ENCODE results near the gene DARS1. TPM values are rescaled to one million over a fixed set of nuclear protein-coding genes. Genes with fewer than 3 reads are reported as not detected.

DARS1 gene
- total and polyA plus RNA-seq, 5 donors from 2014 or later: 51.8 to 144 (median 128) TPM

- DNase-seq (no peak), ATAC-seq (ENCODE audit: low read depth in 2 of 2) (no peak)
- Histone ChIP-seq H3K36me3 (ENCODE audit: control insufficient read depth, insufficient read depth, low read length) (peaks cover 7% of the 10 kb centered on the region), H3K4me3 (ENCODE audit: low read depth, low read length) (peak overlapping the region; percentile 45), H3K4me1 (ENCODE audit: control insufficient read depth, insufficient read depth, low read length, poor library complexity, severe bottlenecking) (peaks cover 39% of the 10 kb centered on the region), H3K9me3 (ENCODE audit: control insufficient read depth in 2 of 2, low read length in 2 of 2) (no peaks in the 10 kb centered on the region), H3K27me3 (ENCODE audit: control insufficient read depth, insufficient read depth, low read length) (no peaks in the 10 kb centered on the region), H3K27ac (ENCODE audit: insufficient read depth, low read length, poor library complexity, severe bottlenecking) (peak overlapping the region; percentile 91)
- Mint-ChIP-seq H3K4me3 (peak overlapping the region in 1 of 4 donors; percentile 76), H3K36me3 (peaks cover 35% of the 10 kb centered on the region), H3K27ac (peak overlapping the region; percentile 28 to 96 (median 72)), H3K27me3 (no peaks in the 10 kb centered on the region), H3K4me1 (peaks cover 52 to 73% (median 60%) of the 10 kb centered on the region in 4 donors), H3K9me3 (peaks cover 0 to 4% (median 0%) of the 10 kb centered on the region in 7 donors)
These were observed 35.8 kb downstream of the DARS1 start for GRCh38 chr2:135949451-135950234.

DNA sequence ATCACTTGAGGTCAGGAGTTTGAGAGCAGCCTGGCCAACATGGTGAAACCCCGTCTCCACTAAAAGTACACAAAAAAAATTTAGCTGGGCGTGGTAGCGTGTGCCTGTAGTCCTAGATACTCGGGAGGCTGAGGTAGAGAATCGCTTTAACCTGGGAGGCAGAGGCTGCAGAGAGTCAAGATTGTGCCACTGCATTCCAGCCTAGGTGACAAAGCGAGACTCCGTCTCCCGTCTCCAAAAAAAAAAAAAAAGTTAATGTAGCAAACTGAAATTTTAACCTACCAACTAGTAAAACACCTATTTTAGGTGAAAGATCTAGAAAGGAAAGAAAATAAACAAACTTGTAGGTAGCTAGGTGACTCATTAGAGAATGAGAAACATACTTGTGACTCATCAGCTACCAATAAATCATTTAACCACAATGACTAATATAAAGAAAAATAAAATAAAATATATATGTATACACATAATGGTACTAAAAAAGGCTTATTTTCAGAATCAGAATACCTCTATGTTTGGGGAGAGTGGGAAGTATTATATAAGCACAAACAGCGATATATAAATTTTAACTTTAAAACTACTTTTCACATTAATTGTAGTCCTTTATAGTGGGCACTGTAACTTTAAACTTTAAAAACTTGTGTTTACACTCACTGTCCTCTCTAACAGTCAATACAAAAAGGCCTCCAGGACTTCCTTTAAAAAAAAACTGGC, 36.6 kb downstream of the DARS1 start:
- H3K4me3 Mint-ChIP-seq: peak overlapping the region; percentile 76 to 80 (median 76)
- DNase-seq (peak; percentile 43 to 66 (median 65)), ATAC-seq (ENCODE audit: low read depth in 2 of 2) (peak; percentile 73 to 84)
- H3K27me3 Mint-ChIP-seq: no peaks in the 10 kb centered on the region
- Histone ChIP-seq H3K4me3 (ENCODE audit: low read depth, low read length) (peak overlapping the region; percentile 45), H3K9me3 (ENCODE audit: control insufficient read depth in 2 of 2, low read length in 2 of 2) (no peaks in the 10 kb centered on the region), H3K36me3 (ENCODE audit: control insufficient read depth, insufficient read depth, low read length) (peaks cover 7% of the 10 kb centered on the region), H3K4me1 (ENCODE audit: control insufficient read depth, insufficient read depth, low read length, poor library complexity, severe bottlenecking) (peaks cover 32% of the 10 kb centered on the region), H3K27me3 (ENCODE audit: control insufficient read depth, insufficient read depth, low read length) (no peaks in the 10 kb centered on the region), H3K27ac (ENCODE audit: insufficient read depth, low read length, poor library complexity, severe bottlenecking) (peak overlapping the region; percentile 91)
- peaks cover 0 to 4% (median 0%) of the 10 kb centered on the region in 7 donors for H3K9me3 Mint-ChIP-seq
- peaks cover 35% of the 10 kb centered on the region for H3K36me3 Mint-ChIP-seq
- peak overlapping the region; percentile 94 to 96 (median 96) for H3K27ac Mint-ChIP-seq
- H3K4me1 Mint-ChIP-seq: peaks cover 44 to 69% (median 58%) of the 10 kb centered on the region in 4 donors

DNA sequence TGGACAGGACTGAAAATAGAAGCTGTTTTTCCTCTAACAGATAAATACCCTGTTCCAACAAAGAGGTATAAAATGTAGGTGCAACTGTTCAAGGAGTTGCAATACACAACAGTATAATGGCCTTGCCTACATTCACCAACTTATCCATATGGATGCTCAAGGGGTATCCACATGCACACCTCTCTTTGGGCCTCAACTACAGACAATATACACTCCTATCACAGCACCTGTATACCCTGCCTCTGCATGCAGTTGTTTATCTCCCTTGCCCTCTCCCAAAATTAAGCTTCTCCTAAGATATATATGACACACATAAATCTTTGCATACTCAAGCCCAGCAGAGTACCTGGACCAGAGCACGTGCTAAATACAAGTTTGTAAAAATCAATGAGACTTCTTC, 37.3 kb downstream of the DARS1 start:
- Histone ChIP-seq H3K36me3 (ENCODE audit: control insufficient read depth, insufficient read depth, low read length) (peaks cover 9% of the 10 kb centered on the region), H3K4me3 (ENCODE audit: low read depth, low read length) (peak overlapping the region; percentile 45), H3K4me1 (ENCODE audit: control insufficient read depth, insufficient read depth, low read length, poor library complexity, severe bottlenecking) (peaks cover 29% of the 10 kb centered on the region), H3K27ac (ENCODE audit: insufficient read depth, low read length, poor library complexity, severe bottlenecking) (peak overlapping the region; percentile 91), H3K9me3 (ENCODE audit: control insufficient read depth in 2 of 2, low read length in 2 of 2) (no peaks in the 10 kb centered on the region), H3K27me3 (ENCODE audit: control insufficient read depth, insufficient read depth, low read length) (no peaks in the 10 kb centered on the region)
- Mint-ChIP-seq H3K27ac (peak overlapping the region; percentile 94 to 96 (median 96)), H3K9me3 (peaks cover 0 to 4% (median 0%) of the 10 kb centered on the region in 7 donors), H3K4me3 (peak overlapping the region; percentile 76 to 80 (median 76)), H3K4me1 (peaks cover 41 to 68% (median 59%) of the 10 kb centered on the region in 4 donors), H3K36me3 (peaks cover 37% of the 10 kb centered on the region), H3K27me3 (no peaks in the 10 kb centered on the region)
- ATAC-seq (ENCODE audit: low read depth in 2 of 2) (no peak), DNase-seq (no peak)

DNA sequence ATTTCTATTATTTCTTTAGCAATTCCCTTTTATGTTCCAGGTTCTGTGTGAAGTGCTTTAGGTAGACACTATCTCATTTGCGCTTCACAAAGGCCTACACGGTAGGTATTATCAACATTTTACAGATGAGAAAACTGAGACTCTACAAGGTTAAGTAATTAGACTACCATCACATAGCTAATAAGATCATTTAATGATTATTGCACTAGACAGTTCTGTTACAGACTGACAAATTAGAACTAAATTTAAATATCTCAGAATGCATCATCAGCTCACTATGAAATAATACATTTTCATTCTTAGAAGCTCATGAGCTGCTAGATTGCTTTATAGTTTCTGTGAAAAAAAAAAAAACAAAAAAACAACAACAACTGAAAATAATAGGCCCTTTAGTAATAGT, 37.9 kb downstream of the DARS1 start:
- Histone ChIP-seq H3K27me3 (ENCODE audit: control insufficient read depth, insufficient read depth, low read length) (no peaks in the 10 kb centered on the region), H3K4me1 (ENCODE audit: control insufficient read depth, insufficient read depth, low read length, poor library complexity, severe bottlenecking) (peaks cover 29% of the 10 kb centered on the region), H3K27ac (ENCODE audit: insufficient read depth, low read length, poor library complexity, severe bottlenecking) (peak overlapping the region; percentile 91), H3K4me3 (ENCODE audit: low read depth, low read length) (no peak overlapping the region), H3K36me3 (ENCODE audit: control insufficient read depth, insufficient read depth, low read length) (peaks cover 13% of the 10 kb centered on the region), H3K9me3 (ENCODE audit: control insufficient read depth in 2 of 2, low read length in 2 of 2) (peaks cover 0 to 2% of the 10 kb centered on the region in 2 experiments)
- H3K36me3 Mint-ChIP-seq: peaks cover 36% of the 10 kb centered on the region
- H3K4me3 Mint-ChIP-seq: peak overlapping the region in 2 of 4 donors; percentile 15 to 76
- H3K4me1 Mint-ChIP-seq: peaks cover 40 to 68% (median 55%) of the 10 kb centered on the region in 4 donors
- H3K9me3 Mint-ChIP-seq: peaks cover 0 to 4% (median 0%) of the 10 kb centered on the region in 7 donors
- peak in 1 of 3 donors; percentile 33 for DNase-seq
- no peaks in the 10 kb centered on the region for H3K27me3 Mint-ChIP-seq
- H3K27ac Mint-ChIP-seq: peak overlapping the region; percentile 60 to 96 (median 85)
- peak in 1 of 2 donors; percentile 21 for ATAC-seq (ENCODE audit: low read depth in 2 of 2)

DNA sequence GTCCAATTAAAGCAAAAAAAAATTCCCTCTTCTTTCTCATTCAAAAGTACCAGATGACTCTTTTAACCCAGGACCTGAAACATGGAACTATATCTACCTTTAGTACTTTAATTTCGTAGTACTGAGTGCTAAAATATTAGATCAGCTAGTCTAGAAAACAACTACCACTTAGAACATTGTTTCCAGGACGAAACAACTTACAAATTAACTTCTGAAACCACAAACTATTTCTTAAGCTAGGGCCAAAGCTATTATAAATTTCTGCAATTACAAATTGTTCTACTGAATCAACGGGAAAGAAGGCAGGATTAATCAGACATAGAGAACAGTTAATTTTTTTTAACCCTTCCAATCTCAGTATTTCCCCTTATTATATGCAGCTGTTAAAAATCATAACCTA, 39.9 kb downstream of the DARS1 start:
- no peak for DNase-seq
- Mint-ChIP-seq H3K4me1 (peaks cover 40 to 59% (median 50%) of the 10 kb centered on the region in 4 donors), H3K36me3 (peaks cover 28% of the 10 kb centered on the region), H3K9me3 (peaks cover 0 to 2% (median 0%) of the 10 kb centered on the region in 7 donors), H3K27me3 (no peaks in the 10 kb centered on the region), H3K4me3 (no peak overlapping the region), H3K27ac (peak overlapping the region in 2 of 3 donors; percentile 13 to 20)
- peaks cover 10% of the 10 kb centered on the region for H3K36me3 ChIP-seq (ENCODE audit: control insufficient read depth, insufficient read depth, low read length)
- H3K9me3 ChIP-seq (ENCODE audit: control insufficient read depth in 2 of 2, low read length in 2 of 2): peaks cover 0 to 2% of the 10 kb centered on the region in 2 experiments
- H3K27me3 ChIP-seq (ENCODE audit: control insufficient read depth, insufficient read depth, low read length): no peaks in the 10 kb centered on the region
- no peak for ATAC-seq (ENCODE audit: low read depth in 2 of 2)
- H3K27ac ChIP-seq (ENCODE audit: insufficient read depth, low read length, poor library complexity, severe bottlenecking): no peak overlapping the region
- peaks cover 29% of the 10 kb centered on the region for H3K4me1 ChIP-seq (ENCODE audit: control insufficient read depth, insufficient read depth, low read length, poor library complexity, severe bottlenecking)
- no peak overlapping the region for H3K4me3 ChIP-seq (ENCODE audit: low read depth, low read length)

GRCh38 chr2:135944625-135945024, 40.8 kb downstream of the DARS1 start:
- H3K9me3 ChIP-seq (ENCODE audit: control insufficient read depth in 2 of 2, low read length in 2 of 2): peaks cover 0 to 2% of the 10 kb centered on the region in 2 experiments
- H3K27ac ChIP-seq (ENCODE audit: insufficient read depth, low read length, poor library complexity, severe bottlenecking): no peak overlapping the region
- H3K4me3 ChIP-seq (ENCODE audit: low read depth, low read length): no peak overlapping the region
- H3K4me3 Mint-ChIP-seq: no peak overlapping the region
- H3K36me3 Mint-ChIP-seq: peaks cover 33% of the 10 kb centered on the region
- peak overlapping the region; percentile 3 to 86 (median 9) for H3K27ac Mint-ChIP-seq
- H3K9me3 Mint-ChIP-seq: peaks cover 0 to 3% (median 0%) of the 10 kb centered on the region in 7 donors
- DNase-seq (no peak), ATAC-seq (ENCODE audit: low read depth in 2 of 2) (no peak)
- peaks cover 25% of the 10 kb centered on the region for H3K4me1 ChIP-seq (ENCODE audit: control insufficient read depth, insufficient read depth, low read length, poor library complexity, severe bottlenecking)
- H3K27me3 ChIP-seq (ENCODE audit: control insufficient read depth, insufficient read depth, low read length): no peaks in the 10 kb centered on the region
- peaks cover 10% of the 10 kb centered on the region for H3K36me3 ChIP-seq (ENCODE audit: control insufficient read depth, insufficient read depth, low read length)
- H3K4me1 Mint-ChIP-seq: peaks cover 32 to 59% (median 53%) of the 10 kb centered on the region in 4 donors
- H3K27me3 Mint-ChIP-seq: no peaks in the 10 kb centered on the region

DNA sequence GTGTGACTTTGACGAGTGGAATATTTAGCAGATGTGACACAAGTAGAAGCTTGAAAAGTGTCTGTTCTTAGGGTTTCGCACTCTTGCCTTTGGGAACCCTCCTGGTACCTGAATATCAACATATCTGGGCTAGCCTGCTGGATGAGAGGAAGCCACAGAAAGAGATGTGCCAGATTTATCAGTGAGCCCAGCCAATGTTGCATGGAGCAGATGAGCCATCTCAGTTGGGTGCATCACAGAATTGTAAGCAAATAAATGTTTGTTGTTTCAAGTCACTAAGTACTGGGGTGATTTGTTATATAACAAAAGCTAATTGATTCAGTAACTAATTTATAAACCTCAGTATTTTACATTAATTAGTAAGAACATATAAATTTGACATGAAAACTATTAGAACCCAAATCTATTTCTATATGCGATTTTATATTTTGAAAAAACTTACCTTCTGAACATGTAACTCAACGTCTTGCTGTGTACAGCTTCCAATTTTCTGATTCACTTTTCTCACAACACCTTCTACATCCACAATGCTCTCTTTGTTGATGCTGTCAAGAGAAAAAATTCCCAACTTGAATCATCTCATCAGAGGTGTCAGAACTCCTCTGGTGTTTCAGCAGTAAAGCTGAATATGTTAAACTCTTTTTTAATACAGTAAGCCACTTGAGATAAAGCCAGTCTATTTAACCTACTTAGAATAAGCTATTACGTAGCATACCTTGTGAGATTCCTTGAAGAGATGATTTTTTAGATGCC, 42.3 kb downstream of the DARS1 start:
- Histone ChIP-seq H3K4me1 (ENCODE audit: control insufficient read depth, insufficient read depth, low read length, poor library complexity, severe bottlenecking) (peaks cover 11% of the 10 kb centered on the region), H3K9me3 (ENCODE audit: control insufficient read depth in 2 of 2, low read length in 2 of 2) (peaks cover 0 to 2% of the 10 kb centered on the region in 2 experiments), H3K36me3 (ENCODE audit: control insufficient read depth, insufficient read depth, low read length) (peaks cover 10% of the 10 kb centered on the region), H3K27me3 (ENCODE audit: control insufficient read depth, insufficient read depth, low read length) (no peaks in the 10 kb centered on the region), H3K4me3 (ENCODE audit: low read depth, low read length) (no peak overlapping the region), H3K27ac (ENCODE audit: insufficient read depth, low read length, poor library complexity, severe bottlenecking) (no peak overlapping the region)
- DNase-seq (no peak), ATAC-seq (ENCODE audit: low read depth in 2 of 2) (no peak)
- Mint-ChIP-seq H3K27me3 (no peaks in the 10 kb centered on the region), H3K9me3 (peaks cover 0 to 4% (median 0%) of the 10 kb centered on the region in 7 donors), H3K27ac (peak overlapping the region in 1 of 3 donors; percentile 45), H3K36me3 (peaks cover 42% of the 10 kb centered on the region), H3K4me3 (no peak overlapping the region), H3K4me1 (peaks cover 17 to 57% (median 53%) of the 10 kb centered on the region in 4 donors)
